Astrocyte (in vitro differentiated cells and primary cell): Measurements from ENCODE around the gene TMEM42. TPM values are rescaled to one million over a fixed set of nuclear protein-coding genes. Genes with fewer than 3 reads are reported as not detected.

Experiments
- DNase-seq: peaks from one replicate; pipeline ENCODE4 v3.0.0-alpha.2; 2010; ENCODE audit warnings: low read depth
- FAIRE-seq: peaks from 2 replicates; lab custom pipeline; 2011; peaks lifted over from hg19 to GRCh38; lab: Jason Lieb, UNC
- H2AFZ ChIP-seq: 2 replicates; pipeline ENCODE4 v1.6.0; 2012; ENCODE audit warnings: low read depth, low read length, inconsistent platforms
- H3K27ac ChIP-seq: 2 replicates; pipeline ENCODE4 v1.5.1; 2011; ENCODE audit warnings: low read depth, low read length, inconsistent platforms
- H3K27me3 ChIP-seq: 2 replicates; pipeline ENCODE4 v1.6.0; 2011; ENCODE audit warnings: low read length, inconsistent platforms; ENCODE audit not compliant: insufficient read depth
- H3K36me3 ChIP-seq: 2 replicates; pipeline ENCODE4 v1.5.1; 2011; ENCODE audit warnings: low read length, inconsistent platforms; ENCODE audit not compliant: insufficient read depth
- H3K4me1 ChIP-seq: 2 replicates; pipeline ENCODE4 v1.5.1; 2011; ENCODE audit warnings: low read length, inconsistent platforms; ENCODE audit not compliant: insufficient read depth
- H3K4me2 ChIP-seq: 2 replicates; pipeline ENCODE4 v1.6.0; 2012; ENCODE audit warnings: low read length, inconsistent platforms
- H3K4me3 ChIP-seq: 2 replicates; pipeline ENCODE4 v1.5.1; 2011; ENCODE audit warnings: low read depth, mild to moderate bottlenecking, low read length, inconsistent platforms; ENCODE audit not compliant: insufficient read depth
- H3K79me2 ChIP-seq: 2 replicates; pipeline ENCODE4 v1.6.0; 2012; ENCODE audit warnings: mild to moderate bottlenecking, low read length, inconsistent platforms; ENCODE audit not compliant: insufficient read depth
- H3K9ac ChIP-seq: 2 replicates; pipeline ENCODE4 v1.6.0; 2012; ENCODE audit warnings: mild to moderate bottlenecking, low read length, inconsistent platforms
- H3K9me3 ChIP-seq: 2 replicates; pipeline ENCODE4 v1.5.1; 2012; ENCODE audit warnings: low read depth, mild to moderate bottlenecking, low read length, inconsistent platforms; ENCODE audit not compliant: insufficient read depth
- H4K20me1 ChIP-seq: 2 replicates; pipeline ENCODE4 v1.6.0; 2012; ENCODE audit warnings: low read length, inconsistent platforms; ENCODE audit not compliant: insufficient read depth
- H3K27ac Mint-ChIP-seq: one replicate; pipeline ENCODE4 v1.8.0; 2021; ENCODE audit warnings: mild to moderate bottlenecking, mixed read lengths; ENCODE audit not compliant: unreplicated experiment
- H3K27me3 Mint-ChIP-seq: one replicate; pipeline ENCODE4 v1.8.0; 2021; ENCODE audit warnings: low read depth, mixed read lengths; ENCODE audit not compliant: unreplicated experiment
- H3K36me3 Mint-ChIP-seq: one replicate; pipeline ENCODE4 v1.8.0; 2021; ENCODE audit warnings: low read depth, mixed read lengths; ENCODE audit not compliant: unreplicated experiment
- H3K4me1 Mint-ChIP-seq: one replicate; pipeline ENCODE4 v1.8.0; 2021; ENCODE audit warnings: low read depth, mixed read lengths; ENCODE audit not compliant: unreplicated experiment
- H3K4me3 Mint-ChIP-seq: one replicate; pipeline ENCODE4 v1.8.0; 2021; ENCODE audit warnings: mild to moderate bottlenecking, moderate library complexity, mixed read lengths; ENCODE audit not compliant: unreplicated experiment
- H3K9me3 Mint-ChIP-seq: one replicate; pipeline ENCODE4 v1.8.0; 2021; ENCODE audit warnings: mild to moderate bottlenecking, mixed read lengths; ENCODE audit not compliant: unreplicated experiment
- CTCF ChIP-seq: IDR thresholded peaks from 2 replicates; pipeline ENCODE4 v1.5.1; 2011; ENCODE audit warnings: low read depth, mild to moderate bottlenecking, inconsistent platforms, low read length, moderate library complexity; ENCODE audit not compliant: insufficient read depth
- EZH2 ChIP-seq: IDR thresholded peaks from 2 replicates; pipeline ENCODE4 v1.6.1; 2012; ENCODE audit warnings: mild to moderate bottlenecking, low read length, inconsistent platforms; ENCODE audit not compliant: insufficient read depth
- total RNA-seq: library from RNA; stranded (reverse); gene quantifications from 2 replicates; pipeline ENCODE4 v1.2.1, GENCODE V29; 2021

TMEM42 gene
- total RNA-seq, 1 donor from 2014 or later, result 6.9 TPM

- Mint-ChIP-seq H3K4me3 (no peak overlapping the region), H3K4me1 (peaks cover 2% of the 10 kb centered on the region), H3K27ac (no peak overlapping the region), H3K9me3 (no peaks in the 10 kb centered on the region), H3K27me3 (no peaks in the 10 kb centered on the region), H3K36me3 (peaks cover 17% of the 10 kb centered on the region)
- Histone ChIP-seq H3K4me2 (no peak overlapping the region), H3K27me3 (no peaks in the 10 kb centered on the region), H3K79me2 (peaks cover 2% of the 10 kb centered on the region), H3K4me3 (no peak overlapping the region), H3K9me3 (no peaks in the 10 kb centered on the region), H3K27ac (no peak overlapping the region), H4K20me1 (no peaks in the 10 kb centered on the region), H3K9ac (no peak overlapping the region), H3K36me3 (peaks cover 2% of the 10 kb centered on the region), H3K4me1 (peaks cover 4% of the 10 kb centered on the region), H2AFZ (no peak overlapping the region)
- DNase-seq (no peak), FAIRE-seq (no peak)
- TF ChIP-seq EZH2 (no peak), CTCF (no peak)
These were observed 5.9 kb downstream of the TMEM42 start for GRCh38 chr3:44867421-44868111.

DNA sequence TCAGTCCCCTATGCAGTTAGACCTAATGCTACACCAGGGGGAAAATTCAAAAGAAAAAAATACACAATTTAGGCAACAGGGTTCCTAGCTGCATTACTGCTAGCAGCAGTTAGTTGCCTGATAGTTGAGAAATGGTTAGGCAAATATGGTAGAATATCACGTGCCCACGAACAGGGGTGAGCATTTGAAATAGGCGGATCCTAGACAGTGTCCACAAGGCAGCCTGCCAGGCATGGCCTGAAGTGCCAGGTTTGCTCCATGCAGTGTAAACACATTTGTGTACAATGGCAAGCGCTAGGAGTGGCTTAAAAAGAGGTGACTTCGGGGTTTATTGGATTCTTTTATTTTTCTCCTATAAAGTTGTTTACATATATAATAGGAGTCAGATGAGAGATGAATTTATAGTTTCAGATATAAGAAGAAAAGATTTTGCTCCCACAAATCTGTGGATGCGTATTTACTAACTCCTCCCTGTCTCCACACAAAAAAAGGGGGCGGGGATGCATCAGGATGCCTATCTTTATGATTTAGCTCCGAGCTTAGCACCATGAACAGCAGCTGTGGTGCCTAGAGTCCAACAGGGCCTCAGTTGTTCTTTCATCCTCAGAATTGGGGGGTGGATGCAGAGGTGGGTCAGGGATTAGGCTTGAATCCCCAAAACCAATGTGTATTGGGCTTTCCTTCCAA is 8.8 kb downstream of the TMEM42 start:
- H3K4me3 Mint-ChIP-seq, result no peak overlapping the region
- TF ChIP-seq EZH2, result no peak
- no peak for TF ChIP-seq CTCF
- DNase-seq (no peak), FAIRE-seq (no peak)
- Histone ChIP-seq H3K9ac (no peak overlapping the region), H3K4me2 (no peak overlapping the region), H3K4me3 (no peak overlapping the region), H3K4me1 (no peaks in the 10 kb centered on the region), H3K36me3 (peaks cover 2% of the 10 kb centered on the region), H3K9me3 (no peaks in the 10 kb centered on the region), H3K27ac (no peak overlapping the region), H4K20me1 (no peaks in the 10 kb centered on the region), H3K27me3 (no peaks in the 10 kb centered on the region), H2AFZ (no peak overlapping the region), H3K79me2 (no peaks in the 10 kb centered on the region)
- no peaks in the 10 kb centered on the region for H3K27me3 Mint-ChIP-seq
- H3K4me1 Mint-ChIP-seq, result no peaks in the 10 kb centered on the region
- H3K27ac Mint-ChIP-seq, result no peak overlapping the region
- H3K9me3 Mint-ChIP-seq, result no peaks in the 10 kb centered on the region
- peaks cover 12% of the 10 kb centered on the region for H3K36me3 Mint-ChIP-seq

DNA sequence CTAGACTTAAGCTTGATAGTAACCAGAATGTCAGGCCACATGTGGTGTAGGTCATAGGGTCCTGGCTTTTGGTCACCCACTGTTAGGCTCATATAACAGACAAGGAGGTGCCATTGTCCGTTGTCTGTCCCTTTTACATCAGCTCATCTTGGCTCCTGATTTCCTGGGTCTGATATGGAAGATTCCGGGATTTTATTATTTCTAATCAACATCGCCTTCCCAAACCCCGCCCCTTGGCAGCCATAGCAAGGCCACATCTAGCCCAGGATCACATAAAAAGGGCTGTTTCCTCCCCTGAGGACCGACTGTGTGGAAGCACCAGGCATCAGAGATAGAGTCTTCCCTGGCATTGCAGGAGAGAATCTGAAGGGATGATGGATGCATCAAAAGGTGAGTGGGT is 12.6 kb downstream of the TMEM42 start, which contains the start of gene TGM4:
Gene TGM4, plus strand, starts transcription at position 301 of the 400 bp plus-strand sequence. Its CDS starts 71 bp downstream, at position 372.
- H3K4me3 ChIP-seq, result no peak within 1 kb of the TSS
- no peak within 1 kb of the TSS for H3K4me2 ChIP-seq
- DNase-seq, result no peak
- no peaks in the 10 kb centered on the region for H3K4me1 ChIP-seq
- no peaks in the 10 kb centered on the region for H3K27me3 Mint-ChIP-seq
- no peak within 1 kb of the TSS for H3K27ac Mint-ChIP-seq
- H4K20me1 ChIP-seq, result no peaks in the 10 kb centered on the region
- H3K27me3 ChIP-seq, result no peaks in the 10 kb centered on the region
- H3K27ac ChIP-seq, result no peak within 1 kb of the TSS
- H3K9me3 ChIP-seq, result no peaks in the 10 kb centered on the region
- no peaks in the 10 kb centered on the region for H3K79me2 ChIP-seq
- peaks cover 4% of the 10 kb centered on the region for H3K36me3 Mint-ChIP-seq
- FAIRE-seq, result no peak
- no peaks in the 10 kb centered on the region for H3K9me3 Mint-ChIP-seq
- TF ChIP-seq CTCF (no peak), EZH2 (no peak)
- H3K4me3 Mint-ChIP-seq, result no peak within 1 kb of the TSS
- H2AFZ ChIP-seq, result no peak within 1 kb of the TSS
- H3K4me1 Mint-ChIP-seq, result no peaks in the 10 kb centered on the region
- H3K9ac ChIP-seq, result no peak within 1 kb of the TSS
- H3K36me3 ChIP-seq, result no peaks in the 10 kb centered on the region
